ENCODE data around the gene NIPAL3. TPM values are rescaled to one million over a fixed set of nuclear protein-coding genes. Genes with fewer than 3 reads are reported as not detected.

The NIPAL3 gene
- total and polyA plus RNA-seq, 3 experiments from 2014 or later, result 31.3 to 55.5 (median 33.2) TPM

DNA sequence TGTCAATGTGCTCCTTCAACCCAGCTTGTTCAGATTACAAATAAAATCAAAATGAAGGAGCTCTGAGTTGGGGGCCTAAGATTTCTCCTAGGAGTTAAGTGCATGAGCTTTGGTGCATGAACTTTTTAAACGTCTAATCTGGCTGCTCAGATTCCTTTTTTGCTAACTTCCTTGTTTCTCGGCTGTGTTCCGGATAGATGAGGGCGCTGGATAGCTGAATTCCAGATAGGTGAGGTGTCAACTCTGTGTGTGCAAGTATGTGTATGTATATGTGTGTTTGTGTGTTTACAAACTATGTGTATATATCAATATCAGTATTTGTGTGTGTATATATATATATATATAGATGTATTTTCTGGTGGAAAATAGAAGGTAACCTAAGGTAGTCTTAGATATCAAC is 49.5 kb downstream of the NIPAL3 start:
- Histone ChIP-seq H3K4me3 (ENCODE audit: low read length) (no peak overlapping the region), H3K36me3 (ENCODE audit: insufficient read depth, low read length) (peaks cover 26% of the 10 kb centered on the region), H3K27me3 (ENCODE audit: insufficient read depth, low read length, poor library complexity, severe bottlenecking) (no peaks in the 10 kb centered on the region), H3K9me3 (ENCODE audit: low read length) (no peaks in the 10 kb centered on the region), H3K27ac (ENCODE audit: low read depth, low read length) (no peak overlapping the region), H3K4me1 (ENCODE audit: insufficient read depth, low read length) (peaks cover 20% of the 10 kb centered on the region)
- no peaks in the 10 kb centered on the region for H3K9me3 Mint-ChIP-seq
- H3K36me3 Mint-ChIP-seq, result peaks cover 11 to 85% (median 37%) of the 10 kb centered on the region in 3 donors
- ChIA-PET POLR2A (no interaction called here), CTCF (interaction anchor here (0.7 to 1.2 kb wide), 3 partner anchors 21 to 122 kb away, joined by 3 to 4 read pairs (median 3); no protein-coding TSS in a partner anchor)
- no peak overlapping the region for H3K4me3 Mint-ChIP-seq
- H3K4me1 Mint-ChIP-seq, result peaks cover 10 to 18% (median 16%) of the 10 kb centered on the region in 3 donors
- H3K27me3 Mint-ChIP-seq, result no peaks in the 10 kb centered on the region
- DNase-seq, result no peak
- peak overlapping the region in 5 of 8 donors; percentile 12 to 75 (median 48) for H3K27ac Mint-ChIP-seq

- Histone ChIP-seq H3K4me3 (ENCODE audit: low read length) (no peak overlapping the region), H3K36me3 (ENCODE audit: insufficient read depth, low read length) (peaks cover 21% of the 10 kb centered on the region), H3K9me3 (ENCODE audit: low read length) (no peaks in the 10 kb centered on the region), H3K27ac (ENCODE audit: low read depth, low read length) (no peak overlapping the region), H3K4me1 (ENCODE audit: insufficient read depth, low read length) (peaks cover 20% of the 10 kb centered on the region), H3K27me3 (ENCODE audit: insufficient read depth, low read length, poor library complexity, severe bottlenecking) (no peaks in the 10 kb centered on the region)
- DNase-seq, result no peak
- Mint-ChIP-seq H3K27me3 (no peaks in the 10 kb centered on the region), H3K9me3 (no peaks in the 10 kb centered on the region), H3K4me1 (peaks cover 10 to 18% (median 16%) of the 10 kb centered on the region in 3 donors), H3K27ac (peak overlapping the region in 5 of 8 donors; percentile 8 to 86 (median 29)), H3K36me3 (peaks cover 6 to 80% (median 32%) of the 10 kb centered on the region in 3 donors), H3K4me3 (no peak overlapping the region)
- ChIA-PET POLR2A (no interaction called here), CTCF (interaction anchor here (1.2 kb wide), 1 partner anchor 20 kb away, joined by 3 read pairs; no protein-coding TSS in a partner anchor)
Observed at GRCh38 chr1:24465638-24466037, 50.0 kb downstream of the NIPAL3 start.

DNA sequence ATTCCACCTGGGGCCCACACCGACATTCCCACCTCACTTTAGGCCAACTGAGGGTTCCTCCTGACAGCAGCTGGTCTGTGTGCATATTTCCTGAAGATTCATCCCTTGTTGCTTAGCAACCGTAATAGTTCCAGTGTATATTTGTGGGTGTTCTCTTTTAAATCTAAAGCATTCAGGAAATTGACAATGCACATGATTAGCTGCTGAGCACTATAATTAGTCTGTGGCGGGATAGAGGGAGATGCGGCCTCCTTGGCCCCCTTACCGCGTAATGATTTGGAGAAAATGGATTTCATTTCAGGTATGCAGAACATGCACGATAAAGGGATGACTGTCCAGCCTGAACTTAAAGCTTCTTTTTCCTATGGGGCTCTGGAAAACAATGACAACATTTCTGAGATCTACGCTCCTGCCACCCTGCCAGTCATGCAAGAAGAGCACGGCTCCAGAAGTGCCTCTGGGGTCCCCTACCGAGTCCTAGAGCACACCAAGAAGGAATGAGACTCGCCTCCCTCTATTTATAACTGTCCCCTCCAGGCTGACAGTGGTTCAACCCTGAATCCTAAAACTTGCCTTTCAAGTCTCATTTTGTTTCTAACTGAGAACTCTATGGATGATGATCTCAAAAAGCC is 53.2 kb downstream of the NIPAL3 start:
- H3K27ac ChIP-seq (ENCODE audit: low read depth, low read length), result no peak overlapping the region
- H3K4me1 Mint-ChIP-seq, result peaks cover 10 to 20% (median 17%) of the 10 kb centered on the region in 3 donors
- H3K4me1 ChIP-seq (ENCODE audit: insufficient read depth, low read length), result peaks cover 14% of the 10 kb centered on the region
- DNase-seq, result no peak
- no peak overlapping the region for H3K4me3 ChIP-seq (ENCODE audit: low read length)
- POLR2A ChIA-PET, result no interaction called here
- peak overlapping the region in 4 of 8 donors; percentile 27 to 76 (median 44) for H3K27ac Mint-ChIP-seq
- H3K36me3 ChIP-seq (ENCODE audit: insufficient read depth, low read length), result peaks cover 18% of the 10 kb centered on the region
- CTCF ChIA-PET, result no interaction called here
- no peaks in the 10 kb centered on the region for H3K27me3 Mint-ChIP-seq
- no peak overlapping the region for H3K4me3 Mint-ChIP-seq
- no peaks in the 10 kb centered on the region for H3K9me3 ChIP-seq (ENCODE audit: low read length)
- peaks cover 0 to 56% (median 27%) of the 10 kb centered on the region in 3 donors for H3K36me3 Mint-ChIP-seq
- H3K9me3 Mint-ChIP-seq, result no peaks in the 10 kb centered on the region
- H3K27me3 ChIP-seq (ENCODE audit: insufficient read depth, low read length, poor library complexity, severe bottlenecking), result no peaks in the 10 kb centered on the region

DNA sequence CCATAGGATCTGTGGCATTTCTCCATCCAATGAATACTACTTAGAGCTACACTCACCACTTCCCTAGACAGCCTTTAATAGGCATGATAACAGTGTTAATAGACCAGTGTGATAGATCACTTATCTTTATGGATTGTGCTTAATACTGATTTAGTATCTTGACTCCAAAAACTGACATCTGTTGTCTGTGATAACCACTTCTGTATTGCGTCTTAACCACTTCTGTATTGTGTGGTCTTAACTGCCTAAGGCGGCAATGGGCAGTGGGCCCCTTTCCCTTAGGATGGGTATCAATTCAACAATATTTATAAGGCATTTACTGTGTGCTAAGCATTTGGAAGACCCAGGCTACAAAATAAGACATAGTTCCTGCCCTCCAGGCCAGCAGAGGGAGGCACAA is 55.0 kb downstream of the NIPAL3 start:
- POLR2A ChIA-PET, result no interaction called here
- H3K27me3 ChIP-seq (ENCODE audit: insufficient read depth, low read length, poor library complexity, severe bottlenecking), result no peaks in the 10 kb centered on the region

DNA sequence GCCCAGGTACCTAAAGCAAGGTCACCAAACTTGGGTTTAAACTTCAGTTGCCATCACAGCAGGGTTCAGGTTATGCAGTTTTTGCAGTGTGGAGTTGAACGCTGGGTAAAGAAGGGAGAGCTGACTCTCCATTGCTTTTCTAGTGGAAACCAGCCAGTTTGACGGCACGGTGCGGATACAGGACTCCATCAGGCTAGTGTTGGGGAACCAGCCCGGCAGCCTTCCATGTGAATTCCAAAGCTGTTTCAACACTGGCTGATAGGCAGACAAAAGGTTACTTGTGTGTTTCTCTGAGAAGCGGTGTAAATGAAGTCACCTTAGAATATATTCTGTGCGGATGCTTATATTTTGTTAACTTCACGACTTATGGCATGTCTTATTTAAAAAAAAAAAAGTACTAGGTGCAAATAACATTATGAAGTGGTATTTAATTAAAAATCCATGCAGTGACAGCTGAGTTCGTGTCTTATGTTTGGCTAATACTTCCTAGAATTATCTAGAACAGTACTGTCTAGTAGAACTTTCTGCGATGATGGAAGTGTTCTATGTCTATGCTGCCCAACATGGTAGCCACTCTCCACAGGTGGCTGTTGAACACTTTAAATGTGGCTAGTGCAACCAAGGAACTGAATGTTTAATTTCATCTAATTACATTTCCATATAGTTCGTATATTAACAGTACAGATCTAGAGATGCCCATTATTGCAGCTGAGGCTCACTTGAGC is 57.1 kb downstream of the NIPAL3 start:
- Mint-ChIP-seq H3K9me3 (no peaks in the 10 kb centered on the region), H3K4me1 (peaks cover 2 to 10% (median 4%) of the 10 kb centered on the region in 3 donors), H3K36me3 (peaks cover 0 to 27% (median 16%) of the 10 kb centered on the region in 3 donors), H3K4me3 (no peak overlapping the region), H3K27ac (peak overlapping the region in 2 of 8 donors; percentile 72 to 78), H3K27me3 (no peaks in the 10 kb centered on the region)
- Histone ChIP-seq H3K27me3 (ENCODE audit: insufficient read depth, low read length, poor library complexity, severe bottlenecking) (no peaks in the 10 kb centered on the region), H3K9me3 (ENCODE audit: low read length) (no peaks in the 10 kb centered on the region), H3K4me3 (ENCODE audit: low read length) (no peak overlapping the region), H3K36me3 (ENCODE audit: insufficient read depth, low read length) (peaks cover 11% of the 10 kb centered on the region), H3K4me1 (ENCODE audit: insufficient read depth, low read length) (no peaks in the 10 kb centered on the region), H3K27ac (ENCODE audit: low read depth, low read length) (no peak overlapping the region)
- ChIA-PET CTCF (interaction anchor here (1.1 kb wide), 1 partner anchor 14 kb away, joined by 4 read pairs; no protein-coding TSS in a partner anchor), POLR2A (interaction anchor here (0.7 kb wide), 2 partner anchors 50 to 115 kb away, joined by 5 to 6 read pairs; no protein-coding TSS in a partner anchor)
- no peak for DNase-seq

More for the DNA sequence above, 55.0 kb downstream of the NIPAL3 start:
- CTCF ChIA-PET, result no interaction called here
- H3K4me3 ChIP-seq (ENCODE audit: low read length), result no peak overlapping the region
- H3K27ac ChIP-seq (ENCODE audit: low read depth, low read length), result no peak overlapping the region
- H3K27ac Mint-ChIP-seq, result peak overlapping the region in 4 of 8 donors; percentile 12 to 82 (median 74)
- no peak overlapping the region for H3K4me3 Mint-ChIP-seq
- no peak for DNase-seq
- H3K36me3 Mint-ChIP-seq, result peaks cover 0 to 39% (median 22%) of the 10 kb centered on the region in 3 donors
- no peaks in the 10 kb centered on the region for H3K4me1 ChIP-seq (ENCODE audit: insufficient read depth, low read length)
- H3K27me3 Mint-ChIP-seq, result no peaks in the 10 kb centered on the region
- H3K9me3 Mint-ChIP-seq, result no peaks in the 10 kb centered on the region
- peaks cover 2 to 6% (median 4%) of the 10 kb centered on the region in 3 donors for H3K4me1 Mint-ChIP-seq
- H3K36me3 ChIP-seq (ENCODE audit: insufficient read depth, low read length), result peaks cover 16% of the 10 kb centered on the region
- no peaks in the 10 kb centered on the region for H3K9me3 ChIP-seq (ENCODE audit: low read length)

GRCh38 chr1:24474193-24474592 is 58.6 kb downstream of the NIPAL3 start:
- no peaks in the 10 kb centered on the region for H3K27me3 Mint-ChIP-seq
- Histone ChIP-seq H3K4me1 (ENCODE audit: insufficient read depth, low read length) (no peaks in the 10 kb centered on the region), H3K36me3 (ENCODE audit: insufficient read depth, low read length) (peaks cover 6% of the 10 kb centered on the region), H3K9me3 (ENCODE audit: low read length) (no peaks in the 10 kb centered on the region), H3K27me3 (ENCODE audit: insufficient read depth, low read length, poor library complexity, severe bottlenecking) (no peaks in the 10 kb centered on the region), H3K4me3 (ENCODE audit: low read length) (no peak overlapping the region), H3K27ac (ENCODE audit: low read depth, low read length) (no peak overlapping the region)
- peaks cover under 1 to 10% (median 2%) of the 10 kb centered on the region in 3 donors for H3K4me1 Mint-ChIP-seq
- no peak for DNase-seq
- no peak overlapping the region for H3K4me3 Mint-ChIP-seq
- CTCF ChIA-PET, result interaction anchor here (1.3 to 2.1 kb wide), 2 partner anchors 53 to 113 kb away, joined by 5 to 6 read pairs; no protein-coding TSS in a partner anchor
- peaks cover 0 to 16% (median 7%) of the 10 kb centered on the region in 3 donors for H3K36me3 Mint-ChIP-seq
- H3K27ac Mint-ChIP-seq, result peak overlapping the region in 1 of 8 donors; percentile 69
- POLR2A ChIA-PET, result no interaction called here
- no peaks in the 10 kb centered on the region for H3K9me3 Mint-ChIP-seq

DNA sequence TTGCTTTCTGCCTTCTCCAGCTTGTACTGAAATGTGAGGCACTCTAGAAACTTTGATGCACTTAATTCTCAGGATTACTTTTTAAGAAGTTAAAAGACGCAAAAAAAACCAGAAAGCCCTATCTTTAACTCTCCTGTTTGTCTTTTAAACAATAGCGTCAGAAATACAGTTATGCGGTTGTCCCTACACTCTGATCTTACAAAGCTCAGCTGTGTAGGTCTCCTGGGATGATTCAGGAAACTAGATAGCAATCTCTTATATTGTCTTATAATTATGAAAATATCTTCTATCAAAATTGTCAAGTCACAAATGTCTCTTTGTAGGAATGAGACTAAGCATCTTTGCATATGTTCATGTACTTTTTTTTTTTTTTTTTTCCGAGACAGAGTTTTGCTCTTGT is 60.1 kb downstream of the NIPAL3 start:
- Mint-ChIP-seq H3K9me3 (no peaks in the 10 kb centered on the region), H3K27ac (peak overlapping the region in 1 of 8 donors; percentile 26), H3K4me1 (peaks cover under 1 to 18% (median 9%) of the 10 kb centered on the region in 3 donors), H3K4me3 (no peak overlapping the region), H3K36me3 (peaks cover 0 to 6% (median 4%) of the 10 kb centered on the region in 3 donors), H3K27me3 (no peaks in the 10 kb centered on the region)
- Histone ChIP-seq H3K36me3 (ENCODE audit: insufficient read depth, low read length) (no peaks in the 10 kb centered on the region), H3K4me3 (ENCODE audit: low read length) (no peak overlapping the region), H3K4me1 (ENCODE audit: insufficient read depth, low read length) (peaks cover 11% of the 10 kb centered on the region), H3K27me3 (ENCODE audit: insufficient read depth, low read length, poor library complexity, severe bottlenecking) (no peaks in the 10 kb centered on the region), H3K9me3 (ENCODE audit: low read length) (no peaks in the 10 kb centered on the region), H3K27ac (ENCODE audit: low read depth, low read length) (no peak overlapping the region)
- peak in 1 of 5 donors; percentile 50 for DNase-seq
- POLR2A ChIA-PET, result no interaction called here
- CTCF ChIA-PET, result interaction anchor here (2.1 kb wide), 1 partner anchor 51 kb away, joined by 5 read pairs; no protein-coding TSS in a partner anchor

GRCh38 chr1:24476571-24476970 is 61.0 kb downstream of the NIPAL3 start:
- H3K4me1 ChIP-seq (ENCODE audit: insufficient read depth, low read length), result peaks cover 19% of the 10 kb centered on the region
- Mint-ChIP-seq H3K4me3 (no peak overlapping the region), H3K9me3 (no peaks in the 10 kb centered on the region), H3K4me1 (peaks cover 9 to 23% (median 17%) of the 10 kb centered on the region in 3 donors), H3K27me3 (no peaks in the 10 kb centered on the region), H3K27ac (peak overlapping the region in 1 of 8 donors; percentile 23), H3K36me3 (peaks cover 0 to 6% (median 4%) of the 10 kb centered on the region in 3 donors)
- H3K9me3 ChIP-seq (ENCODE audit: low read length), result no peaks in the 10 kb centered on the region
- ChIA-PET POLR2A (interaction anchor here (1.0 kb wide), 1 partner anchor 10 kb away, joined by 4 read pairs; no protein-coding TSS in a partner anchor), CTCF (no interaction called here)
- H3K27me3 ChIP-seq (ENCODE audit: insufficient read depth, low read length, poor library complexity, severe bottlenecking), result no peaks in the 10 kb centered on the region
- H3K36me3 ChIP-seq (ENCODE audit: insufficient read depth, low read length), result no peaks in the 10 kb centered on the region
- no peak for DNase-seq
- no peak overlapping the region for H3K4me3 ChIP-seq (ENCODE audit: low read length)
- no peak overlapping the region for H3K27ac ChIP-seq (ENCODE audit: low read depth, low read length)

All from CD8-positive, alpha-beta memory T cell (primary cell).